Endothelial cell of umbilical vein (primary cell): ENCODE measurements around the gene PMVK. TPM values are rescaled to one million over a fixed set of nuclear protein-coding genes. Genes with fewer than 3 reads are reported as not detected.
"Not testable (repeated sequence)": the region's sequence is repeated elsewhere in the genome, so short reads cannot be mapped to it uniquely, and the experiment has no call there.

Experiments used
- BruUV-seq: library from RNA; stranded (reverse); fragments of 400-500 nt; replicated peaks from 2 replicates; lab custom pipeline; 2021; lab: Mats Ljungman, UMichigan
- CTCF ChIA-PET: fragments of 300-600, 350-600 bp; sonication (Branson Sonifier 250); formaldehyde crosslinking; loops from one replicate; lab custom pipeline; 2021; ENCODE audit warnings: antibody characterized with exemption, inconsistent platforms; lab: Charles Lee
- POLR2A ChIA-PET: fragments of 300-600, 350-600 bp; sonication (Branson Sonifier 250); formaldehyde crosslinking; loops from one replicate; lab custom pipeline; 2021; ENCODE audit warnings: antibody characterized with exemption, inconsistent platforms; lab: Charles Lee
- DNase-seq: peaks from one replicate; pipeline ENCODE4 v3.0.0-alpha.2; 2011; ENCODE audit warnings: low read depth, low spot score
- FAIRE-seq: peaks from 2 replicates; lab custom pipeline; 2011; peaks lifted over from hg19 to GRCh38; lab: Jason Lieb, UNC
- H2AFZ ChIP-seq: 2 replicates; pipeline ENCODE4 v1.6.0; 2012; ENCODE audit warnings: low read depth, low read length, control low read depth, inconsistent platforms
- H3K27ac ChIP-seq: 2 replicates; pipeline ENCODE4 v1.5.1; 2011; ENCODE audit warnings: low read depth, mild to moderate bottlenecking, control low read depth, low read length, moderate library complexity; ENCODE audit not compliant: insufficient read depth
- H3K27me3 ChIP-seq, 2 experiments: 2 replicates each; pipeline versions ENCODE4 v1.6.0 to v1.6.1; 2011; ENCODE audit warnings: low read length in 2 of 2, mixed read lengths in 1 of 2; ENCODE audit not compliant: control insufficient read depth in 2 of 2, insufficient read depth in 2 of 2
- H3K36me3 ChIP-seq, 2 experiments: 2 replicates in 1 of 2; 3 replicates in 1 of 2; pipeline ENCODE4 v1.5.1; 2011; ENCODE audit warnings: low read length in 2 of 2, mild to moderate bottlenecking in 1 of 2, moderate library complexity in 1 of 2; ENCODE audit not compliant: control insufficient read depth in 2 of 2, insufficient read depth in 2 of 2; ENCODE audit errors: extremely low read depth in 1 of 2
- H3K4me1 ChIP-seq: 3 replicates; pipeline ENCODE4 v1.5.1; 2011; ENCODE audit warnings: mild to moderate bottlenecking, low read length; ENCODE audit not compliant: control insufficient read depth, insufficient read depth; ENCODE audit errors: extremely low read depth
- H3K4me2 ChIP-seq: 2 replicates; pipeline ENCODE4 v1.6.1; 2011; ENCODE audit warnings: low read length, control low read depth, mixed read lengths; ENCODE audit not compliant: insufficient read depth
- H3K4me3 ChIP-seq, 3 experiments: fragments of 200-600 bp in 1 of 3; sonication (generic), shearing (Covaris generic) in 1 of 3; replicated peaks in 1 of 3; 2 replicates each; pipeline ENCODE4 v1.5.1; 2011 to 2016; ENCODE audit warnings: control low read depth in 3 of 3, low read length in 3 of 3, mild to moderate bottlenecking in 2 of 3, inconsistent platforms in 1 of 3, low read depth in 1 of 3, moderate library complexity in 1 of 3; ENCODE audit not compliant: insufficient read depth in 1 of 3
- H3K79me2 ChIP-seq: 2 replicates; pipeline ENCODE4 v1.6.0; 2012; ENCODE audit warnings: low read length, inconsistent platforms; ENCODE audit not compliant: control insufficient read depth, insufficient read depth
- H3K9ac ChIP-seq: replicated peaks from 2 replicates; pipeline ENCODE3; 2011; ENCODE audit warnings: low read length, control low read depth; ENCODE audit not compliant: insufficient read depth; ENCODE audit errors: extremely low read depth
- H3K9me1 ChIP-seq: replicated peaks from 3 replicates; pipeline ENCODE4 v1.6.0; 2011; ENCODE audit warnings: mild to moderate bottlenecking, low read length; ENCODE audit not compliant: control insufficient read depth, insufficient read depth; ENCODE audit errors: extremely low read depth
- H3K9me3 ChIP-seq: replicated peaks from 2 replicates; pipeline ENCODE4 v1.5.1; 2012; ENCODE audit warnings: low read length, inconsistent platforms; ENCODE audit not compliant: control insufficient read depth, insufficient read depth
- H4K20me1 ChIP-seq: replicated peaks from 2 replicates; pipeline ENCODE3; 2011; ENCODE audit warnings: mild to moderate bottlenecking, low read length; ENCODE audit not compliant: control insufficient read depth, insufficient read depth; ENCODE audit errors: extremely low read depth
- EZH2 ChIP-seq: IDR thresholded peaks from 2 replicates; pipeline ENCODE4 v1.6.1; 2012; ENCODE audit warnings: borderline replicate concordance, low read depth, mild to moderate bottlenecking, moderate library complexity, low read length, inconsistent platforms; ENCODE audit not compliant: severe bottlenecking
- FOS ChIP-seq: IDR thresholded peaks from 2 replicates; pipeline ENCODE4 v1.6.1; 2011; ENCODE audit warnings: mild to moderate bottlenecking, low read length, moderate library complexity, borderline replicate concordance; ENCODE audit not compliant: insufficient read depth
- GATA2 ChIP-seq: IDR thresholded peaks from 2 replicates; pipeline ENCODE4 v1.7.0; 2011; ENCODE audit warnings: low read depth, mild to moderate bottlenecking, moderate library complexity, mixed read lengths, low read length; ENCODE audit not compliant: insufficient read length, insufficient read depth
- JUN ChIP-seq: IDR thresholded peaks from 2 replicates; pipeline ENCODE4 v1.6.1; 2011; ENCODE audit warnings: borderline replicate concordance, low read depth; ENCODE audit not compliant: insufficient read length, insufficient read depth
- dilution Hi-C: fragments of 300-500 bp; cut with MboI; formaldehyde crosslinking; loops from one replicate; pipeline ENCODE4 v1.15.0; 2019; ENCODE audit warnings: low sequenced_read_pairs; ENCODE audit not compliant: extremely low pct_ligation_motif_present
- intact Hi-C: fragments of 100-400 bp; cut with micrococcal nuclease; formaldehyde crosslinking; loops from one replicate; pipeline ENCODE4 v1.10.0; 2022
- polyA plus RNA-seq, 4 experiments: library from polyadenylated mRNA; depleted of rRNA in 3 of 4; stranded (reverse) in 3 of 4; unstranded in 1 of 4; fragments of >200 nt; gene quantifications; 2 replicates each; pipeline versions ENCODE4 v1.2.1 to v1.2.3, GENCODE V29; 2011 to 2012; ENCODE audit warnings: missing spikeins in 1 of 4
- total RNA-seq: library from RNA; stranded (reverse); gene quantifications from 2 replicates; pipeline ENCODE4 v1.2.3, GENCODE V29; 2021
- TF ChIP-seq, protein P1 (sequence below): IDR thresholded peaks from 2 replicates; pipeline ENCODE4 v1.6.1; 2011; ENCODE audit not compliant: insufficient read depth, insufficient read length

Gene PMVK
- total and polyA plus RNA-seq, 2 donors (not counting 3 experiments of a cell fraction or from before 2014, with no cell fraction given) = 22.6 to 32.7 TPM

DNA sequence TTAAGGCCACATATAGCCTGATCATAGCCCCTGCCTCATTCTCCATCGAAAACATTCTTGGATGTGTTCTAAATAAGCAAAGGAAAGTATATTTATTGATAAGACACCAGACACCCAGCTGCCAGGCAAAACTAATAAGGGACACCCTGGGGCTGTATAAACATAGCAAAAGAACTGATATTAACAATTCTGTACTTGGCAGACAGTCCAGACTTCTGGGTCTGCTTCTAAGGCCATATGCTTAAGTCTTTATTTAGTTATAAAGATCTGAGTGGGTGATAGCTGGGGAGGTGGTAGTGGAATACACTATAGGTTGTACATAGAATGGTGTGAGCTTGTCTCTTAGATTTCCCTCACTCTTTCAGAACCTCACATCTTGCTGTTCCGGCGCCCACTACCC, 41.8 kb upstream of the PMVK start:
- FAIRE-seq (no peak), DNase-seq (no peak)
- BruUV-seq = no TSS peak
- CTCF ChIA-PET = interaction anchor here (1.3 to 2.2 kb wide), 2 partner anchors 10 to 23 kb away, joined by 4 to 7 read pairs; partner anchors contain the start of gene PBXIP1
- Histone ChIP-seq H4K20me1 (no peaks in the 10 kb centered on the region), H3K27ac (no peak overlapping the region), H3K4me2 (no peak overlapping the region), H3K9ac (no peak overlapping the region), H3K9me1 (no peaks in the 10 kb centered on the region), H2AFZ (no peak overlapping the region), H3K4me1 (peaks cover 13% of the 10 kb centered on the region), H3K36me3 (no peaks in the 10 kb centered on the region), H3K4me3 (no peak overlapping the region), H3K79me2 (peaks cover 41% of the 10 kb centered on the region), H3K9me3 (no peaks in the 10 kb centered on the region), H3K27me3 (no peaks in the 10 kb centered on the region)
- intact Hi-C loops = loop anchor here (10.0 kb wide), 1 partner anchor 494 kb away; no protein-coding TSS in a partner anchor
- TF ChIP-seq GATA2 (no peak), FOS (no peak), JUN (no peak), EZH2 (no peak)
- TF ChIP-seq, protein P1, sequence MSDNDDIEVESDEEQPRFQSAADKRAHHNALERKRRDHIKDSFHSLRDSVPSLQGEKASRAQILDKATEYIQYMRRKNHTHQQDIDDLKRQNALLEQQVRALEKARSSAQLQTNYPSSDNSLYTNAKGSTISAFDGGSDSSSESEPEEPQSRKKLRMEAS = no peak
- POLR2A ChIA-PET = no interaction called here
- dilution Hi-C loops = no loop called here

DNA sequence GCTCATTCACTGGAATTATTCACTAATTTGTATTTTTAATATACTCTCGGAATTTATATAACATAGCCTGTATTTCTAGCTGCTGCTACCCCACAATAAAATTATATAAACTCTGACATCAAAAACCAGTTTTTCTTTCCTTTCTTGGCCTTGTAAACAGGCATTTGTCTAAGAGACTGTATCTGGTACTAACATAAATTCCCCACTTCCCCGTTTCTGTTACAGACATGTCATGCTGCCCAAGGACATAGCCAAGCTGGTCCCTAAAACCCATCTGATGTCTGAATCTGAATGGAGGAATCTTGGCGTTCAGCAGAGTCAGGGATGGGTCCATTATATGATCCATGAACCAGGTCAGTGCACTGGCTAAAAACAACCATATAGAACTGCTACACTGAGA, 41.2 kb upstream of the PMVK start:
- BruUV-seq = not testable (repeated sequence)

More for the DNA sequence above, 41.2 kb upstream of the PMVK start:
- H3K4me3 ChIP-seq, DNase-seq, FAIRE-seq, H3K27ac ChIP-seq, H4K20me1 ChIP-seq, POLR2A ChIA-PET, H3K36me3 ChIP-seq, H3K9me3 ChIP-seq, H3K9me1 ChIP-seq, H3K4me2 ChIP-seq, dilution Hi-C loops, H3K9ac ChIP-seq, H2AFZ ChIP-seq, H3K27me3 ChIP-seq: not testable (repeated sequence)
- intact Hi-C loops = loop anchor here (10.0 kb wide), 1 partner anchor 493 kb away; no protein-coding TSS in a partner anchor
- CTCF ChIA-PET = interaction anchor here (1.0 to 1.8 kb wide), 3 partner anchors 10 to 40 kb away, joined by 4 to 6 read pairs (median 4); partner anchors contain the start of gene PYGO2
- Histone ChIP-seq H3K79me2 (peaks cover 41% of the 10 kb centered on the region), H3K4me1 (peaks cover 17% of the 10 kb centered on the region)
